HG02571 (cell line): ENCODE results near the gene PRIMA1.

Source experiments
- ATAC-seq: cut with Tn5 transposase; IDR thresholded peaks from one replicate; pipeline ENCODE4 v1.9.1; 2021; ENCODE audit warnings: mild to moderate bottlenecking, moderate library complexity; ENCODE audit not compliant: unreplicated experiment

The PRIMA1 gene

GRCh38 chr14:93685121-93685895 is 103.0 kb downstream of the PRIMA1 start:
- ATAC-seq: no peak

GRCh38 chr14:93683226-93683625 is 105.1 kb downstream of the PRIMA1 start:
- no peak for ATAC-seq

GRCh38 chr14:93682459-93682858 is 105.8 kb downstream of the PRIMA1 start:
- ATAC-seq: no peak

- ATAC-seq: no peak
Measured at GRCh38 chr14:93676416-93676958, 111.8 kb downstream of the PRIMA1 start.

- ATAC-seq: no peak
Measured at GRCh38 chr14:93675651-93676050, 112.6 kb downstream of the PRIMA1 start.

GRCh38 chr14:93674343-93674742 is 113.9 kb downstream of the PRIMA1 start:
- no peak for ATAC-seq

GRCh38 chr14:93669632-93670031 is 118.7 kb downstream of the PRIMA1 start:
- no peak for ATAC-seq
